OCI-LY7 (cell line): ENCODE results near the gene LARGE1. TPM values are rescaled to one million over a fixed set of nuclear protein-coding genes. Genes with fewer than 3 reads are reported as not detected.

ENCODE experiments used
- BruUV-seq: library from RNA; stranded (reverse); fragments of 400-500 nt; replicated peaks from 2 replicates; lab custom pipeline; 2021; lab: Mats Ljungman, UMichigan
- CTCF ChIA-PET: fragments of 300-600 bp; sonication (Branson Sonifier 250); formaldehyde crosslinking; loops from one replicate; lab custom pipeline; 2022; ENCODE audit warnings: antibody characterized with exemption; ENCODE audit not compliant: unreplicated experiment; lab: Charles Lee
- POLR2A ChIA-PET: fragments of 300-600 bp; sonication (Branson Sonifier 250); formaldehyde crosslinking; loops from one replicate; lab custom pipeline; 2022; ENCODE audit warnings: antibody characterized with exemption; lab: Charles Lee
- DNase-seq: peaks from one replicate; pipeline ENCODE4 v3.0.0-alpha.2; 2015; ENCODE audit warnings: low spot score
- H2AFZ ChIP-seq: fragments of 200-600 bp; sonication (generic), shearing (Covaris generic); 2 replicates; pipeline ENCODE4 v1.6.1; 2014; ENCODE audit warnings: mild to moderate bottlenecking, antibody characterized with exemption, low read length, moderate library complexity
- H3K27ac ChIP-seq: fragments of 200-600 bp; sonication (generic); 2 replicates; pipeline ENCODE4 v1.5.1; 2014; ENCODE audit warnings: mixed run types, low read depth, mild to moderate bottlenecking, moderate library complexity, low read length, inconsistent platforms; ENCODE audit not compliant: poor library complexity, severe bottlenecking
- H3K36me3 ChIP-seq: fragments of 200-600 bp; sonication (generic); 2 replicates; pipeline ENCODE4 v1.6.1; 2014; ENCODE audit warnings: mild to moderate bottlenecking, antibody characterized with exemption, low read length, moderate library complexity, mixed read lengths; ENCODE audit not compliant: insufficient read depth
- H3K4me1 ChIP-seq: fragments of 200-600 bp; sonication (generic); 2 replicates; pipeline ENCODE4 v1.5.1; 2014; ENCODE audit warnings: mild to moderate bottlenecking, low read length; ENCODE audit not compliant: insufficient read depth, poor library complexity, severe bottlenecking
- H3K4me2 ChIP-seq: fragments of 200-600 bp; sonication (generic); 2 replicates; pipeline ENCODE4 v1.6.1; 2014; ENCODE audit warnings: mild to moderate bottlenecking, low read length
- H3K4me3 ChIP-seq: fragments of 200-600 bp; sonication (generic); 2 replicates; pipeline ENCODE4 v1.5.1; 2014; ENCODE audit warnings: mild to moderate bottlenecking, low read depth, low read length; ENCODE audit not compliant: poor library complexity, severe bottlenecking
- H3K79me2 ChIP-seq: fragments of 200-600 bp; sonication (generic); 2 replicates; pipeline ENCODE4 v1.6.1; 2016; ENCODE audit warnings: low read depth, mild to moderate bottlenecking, low read length, moderate library complexity, mixed read lengths; ENCODE audit not compliant: insufficient read depth
- H3K9me2 ChIP-seq: fragments of 200-600 bp; sonication (generic); 2 replicates; pipeline ENCODE4 v1.6.1; 2016; ENCODE audit warnings: mild to moderate bottlenecking, low read length, mixed read lengths; ENCODE audit not compliant: insufficient read depth
- H3K9me3 ChIP-seq: fragments of 200-600 bp; sonication (generic); 2 replicates; pipeline ENCODE4 v1.6.1; 2014; ENCODE audit warnings: mild to moderate bottlenecking, mixed run types, low read length, mixed read lengths
- H4K20me1 ChIP-seq: fragments of 200-600 bp; sonication (generic); 2 replicates; pipeline ENCODE4 v1.6.1; 2014; ENCODE audit warnings: mild to moderate bottlenecking, antibody characterized with exemption, low read length, moderate library complexity, mixed read lengths; ENCODE audit not compliant: insufficient read depth
- EZH2phosphoT487 ChIP-seq: fragments of 200-600 bp; sonication (generic); IDR thresholded peaks from 2 replicates; pipeline ENCODE4 v1.6.1; 2018; ENCODE audit warnings: low read depth, borderline replicate concordance, mild to moderate bottlenecking, mixed run types, antibody characterized with exemption, low read length, moderate library complexity, mixed read lengths
- intact Hi-C: fragments of 100-400 bp; cut with micrococcal nuclease; formaldehyde crosslinking; loops from one replicate; pipeline ENCODE4 v1.10.0; 2022; ENCODE audit not compliant: unreplicated experiment
- total RNA-seq, 2 experiments: library from RNA; depleted of rRNA in 1 of 2; stranded (reverse); fragments of >200 nt in 1 of 2; shearing (Covaris generic) in 1 of 2; gene quantifications; 2 replicates each; pipeline ENCODE4 v1.2.3, GENCODE V29; 2014 to 2022
- TF ChIP-seq, protein P1 (sequence below): fragments of 200-600 bp; sonication (generic); conservative IDR thresholded peaks from 2 replicates; pipeline ENCODE4 v1.5.1; 2014; ENCODE audit warnings: mild to moderate bottlenecking, antibody characterized with exemption, low read length, moderate library complexity, mixed read lengths

The LARGE1 gene
- total RNA-seq, 2 experiments from 2014 or later: 31.5 to 31.9 TPM

DNA sequence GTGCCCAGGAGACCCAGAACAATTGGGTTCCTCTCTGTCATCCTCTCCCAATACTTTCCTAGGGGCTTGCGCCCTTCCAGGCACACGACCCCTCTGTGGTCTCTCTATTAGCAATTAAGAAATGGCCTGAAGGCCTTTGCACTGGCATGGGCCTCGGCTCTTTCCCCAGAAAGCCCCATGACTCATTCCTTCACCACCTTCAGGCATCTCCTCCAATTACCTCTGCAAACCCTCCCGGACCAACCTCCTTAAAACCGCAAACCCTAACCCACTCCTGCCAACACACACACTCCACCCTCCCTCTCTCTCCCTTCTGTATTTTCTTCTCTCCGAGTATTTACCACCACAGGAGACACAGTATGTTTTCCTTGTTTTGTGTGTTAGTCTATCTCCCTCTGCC is 36.7 kb downstream of the LARGE1 start:
- no peaks in the 10 kb centered on the region for H4K20me1 ChIP-seq
- no TSS peak for BruUV-seq

DNA sequence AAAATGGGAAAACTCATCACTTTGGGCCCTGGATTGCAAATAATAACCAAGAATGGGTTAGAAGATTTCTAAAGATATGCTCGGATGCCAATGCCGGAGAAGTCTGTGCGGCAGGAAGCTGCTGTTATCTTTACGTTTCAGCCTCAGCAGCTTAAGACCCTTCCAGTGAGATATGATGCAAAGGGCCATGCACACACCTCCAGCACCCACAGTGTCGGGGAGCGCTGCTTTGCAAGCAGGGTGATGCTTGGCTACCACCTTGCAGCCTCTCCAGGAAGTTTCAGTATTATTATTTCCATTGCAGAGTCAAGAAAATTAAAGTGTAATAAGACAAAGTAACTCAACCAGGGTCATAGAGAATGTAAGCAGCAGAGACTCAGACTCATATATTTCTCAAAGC is 37.3 kb downstream of the LARGE1 start:
- intact Hi-C loops: no loop called here
- H4K20me1 ChIP-seq: no peaks in the 10 kb centered on the region
- H3K36me3 ChIP-seq: no peaks in the 10 kb centered on the region
- BruUV-seq: no TSS peak
- no peak overlapping the region for H3K4me2 ChIP-seq
- no peaks in the 10 kb centered on the region for H3K9me2 ChIP-seq
- no peak overlapping the region for H3K4me3 ChIP-seq
- ChIA-PET POLR2A (no interaction called here), CTCF (no interaction called here)
- H3K79me2 ChIP-seq: no peaks in the 10 kb centered on the region
- DNase-seq: no peak
- no peaks in the 10 kb centered on the region for H3K4me1 ChIP-seq
- no peak overlapping the region for H2AFZ ChIP-seq
- H3K27ac ChIP-seq: no peak overlapping the region
- no peak for TF ChIP-seq EZH2phosphoT487
- TF ChIP-seq, protein P1, sequence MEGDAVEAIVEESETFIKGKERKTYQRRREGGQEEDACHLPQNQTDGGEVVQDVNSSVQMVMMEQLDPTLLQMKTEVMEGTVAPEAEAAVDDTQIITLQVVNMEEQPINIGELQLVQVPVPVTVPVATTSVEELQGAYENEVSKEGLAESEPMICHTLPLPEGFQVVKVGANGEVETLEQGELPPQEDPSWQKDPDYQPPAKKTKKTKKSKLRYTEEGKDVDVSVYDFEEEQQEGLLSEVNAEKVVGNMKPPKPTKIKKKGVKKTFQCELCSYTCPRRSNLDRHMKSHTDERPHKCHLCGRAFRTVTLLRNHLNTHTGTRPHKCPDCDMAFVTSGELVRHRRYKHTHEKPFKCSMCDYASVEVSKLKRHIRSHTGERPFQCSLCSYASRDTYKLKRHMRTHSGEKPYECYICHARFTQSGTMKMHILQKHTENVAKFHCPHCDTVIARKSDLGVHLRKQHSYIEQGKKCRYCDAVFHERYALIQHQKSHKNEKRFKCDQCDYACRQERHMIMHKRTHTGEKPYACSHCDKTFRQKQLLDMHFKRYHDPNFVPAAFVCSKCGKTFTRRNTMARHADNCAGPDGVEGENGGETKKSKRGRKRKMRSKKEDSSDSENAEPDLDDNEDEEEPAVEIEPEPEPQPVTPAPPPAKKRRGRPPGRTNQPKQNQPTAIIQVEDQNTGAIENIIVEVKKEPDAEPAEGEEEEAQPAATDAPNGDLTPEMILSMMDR: no peak
- no peaks in the 10 kb centered on the region for H3K9me3 ChIP-seq

More for the DNA sequence above, 36.7 kb downstream of the LARGE1 start:
- no peak for TF ChIP-seq EZH2phosphoT487
- TF ChIP-seq, protein P1: no peak
- Histone ChIP-seq H3K9me3 (no peaks in the 10 kb centered on the region), H3K4me3 (no peak overlapping the region), H3K9me2 (no peaks in the 10 kb centered on the region), H2AFZ (no peak overlapping the region), H3K4me1 (peaks cover under 1% of the 10 kb centered on the region), H3K27ac (no peak overlapping the region), H3K79me2 (no peaks in the 10 kb centered on the region), H3K36me3 (no peaks in the 10 kb centered on the region), H3K4me2 (no peak overlapping the region)
- no peak for DNase-seq
- intact Hi-C loops: no loop called here
- POLR2A ChIA-PET: no interaction called here
- CTCF ChIA-PET: no interaction called here

DNA sequence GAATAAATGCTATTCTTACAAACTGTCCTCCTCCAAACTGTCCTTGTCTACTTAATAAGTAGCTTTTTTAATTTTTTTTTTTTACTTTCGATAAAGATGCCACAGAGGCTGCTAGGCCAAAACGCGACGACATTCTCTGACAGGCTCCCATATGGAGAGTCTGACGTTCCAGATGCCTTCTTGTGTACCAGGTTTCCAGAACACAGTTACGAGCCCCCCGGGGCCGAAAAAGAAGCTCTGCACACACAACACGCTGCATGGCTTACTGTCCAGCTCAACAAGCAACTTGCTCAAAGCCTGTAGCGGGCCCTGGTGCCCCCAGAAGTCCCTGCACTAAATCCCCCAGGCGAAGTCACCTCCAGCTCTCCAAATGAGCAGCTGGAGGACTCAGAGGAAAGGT is 39.3 kb downstream of the LARGE1 start:
- Histone ChIP-seq H3K9me3 (no peaks in the 10 kb centered on the region), H3K4me1 (no peaks in the 10 kb centered on the region), H3K4me2 (no peak overlapping the region), H2AFZ (no peak overlapping the region), H3K9me2 (no peaks in the 10 kb centered on the region), H3K4me3 (no peak overlapping the region), H4K20me1 (no peaks in the 10 kb centered on the region), H3K36me3 (no peaks in the 10 kb centered on the region), H3K27ac (no peak overlapping the region), H3K79me2 (no peaks in the 10 kb centered on the region)
- no peak for DNase-seq
- ChIA-PET CTCF (no interaction called here), POLR2A (no interaction called here)
- intact Hi-C loops: no loop called here
- BruUV-seq: no TSS peak
- TF ChIP-seq, protein P1: no peak
- TF ChIP-seq EZH2phosphoT487: no peak
